GM10248 (cell line): Measurements from ENCODE around the gene DOLK.

Experiments
- CTCF ChIA-PET: fragments of 300-600 bp; sonication (Branson Sonifier 250); formaldehyde crosslinking; extraction: SDS; loops from one replicate; lab custom pipeline; 2021; ENCODE audit warnings: antibody characterized with exemption; lab: Yijun Ruan, JAX
- POLR2A ChIA-PET: fragments of 350-650 bp; sonication (Branson Sonifier 250); formaldehyde crosslinking; extraction: SDS; loops from one replicate; lab custom pipeline; 2020; ENCODE audit warnings: antibody characterized with exemption; lab: Yijun Ruan, JAX
- DNase-seq: peaks from one replicate; pipeline ENCODE4 v3.0.0; 2012; ENCODE audit errors: extremely low spot score
- CTCF ChIP-seq: IDR thresholded peaks from 2 replicates; pipeline ENCODE4 v1.5.1; 2012; ENCODE audit warnings: mild to moderate bottlenecking, low read depth; ENCODE audit errors: extremely low read depth, missing control alignments, control extremely low read depth

The DOLK gene

GRCh38 chr9:128933731-128934130, 13.7 kb downstream of the DOLK start:
- ChIA-PET CTCF (interaction anchor here (1.2 to 1.4 kb wide), 2 partner anchors 9 to 23 kb away, joined by 3 to 5 read pairs; no protein-coding TSS in a partner anchor), POLR2A (no interaction called here)
- TF ChIP-seq CTCF, result no peak
- no peak for DNase-seq

GRCh38 chr9:128929560-128929959, 17.8 kb downstream of the DOLK start:
- ChIA-PET CTCF (interaction anchor here (1.0 to 5.2 kb wide), 14 partner anchors 8 to 245 kb away, joined by 3 to 67 read pairs (median 6); partner anchors contain the start of genes DOLK, ENDOG, NUP188 and PHYHD1), POLR2A (no interaction called here)
- DNase-seq, result no peak
- TF ChIP-seq CTCF, result no peak

- no peak for TF ChIP-seq CTCF
- POLR2A ChIA-PET, result no interaction called here
- CTCF ChIA-PET, result interaction anchor here (0.7 to 5.2 kb wide), 48 partner anchors 9 to 633 kb away, joined by 3 to 67 read pairs (median 4); partner anchors contain the start of genes DOLK, DOLPP1, ENDOG and NUP188
- no peak for DNase-seq
Observed at GRCh38 chr9:128928624-128929023, 18.8 kb downstream of the DOLK start.

GRCh38 chr9:128927731-128928411, 19.5 kb downstream of the DOLK start:
- CTCF ChIA-PET, result interaction anchor here (0.6 to 5.2 kb wide), 49 partner anchors 8 to 633 kb away, joined by 3 to 67 read pairs (median 4); partner anchors contain the start of genes DOLK, DOLPP1, ENDOG and NUP188
- peak; percentile 79 for DNase-seq
- peak; percentile 93 for TF ChIP-seq CTCF
- POLR2A ChIA-PET, result no interaction called here

GRCh38 chr9:128923493-128923883, 23.9 kb downstream of the DOLK start:
- POLR2A ChIA-PET, result no interaction called here
- TF ChIP-seq CTCF, result no peak
- CTCF ChIA-PET, result interaction anchor here (1.4 to 2.0 kb wide), 3 partner anchors 14 to 485 kb away, joined by 3 to 12 read pairs (median 3); no protein-coding TSS in a partner anchor

GRCh38 chr9:128921881-128922763, 25.3 kb downstream of the DOLK start:
- POLR2A ChIA-PET, result no interaction called here
- TF ChIP-seq CTCF, result no peak
- CTCF ChIA-PET, result interaction anchor here (1.0 to 2.0 kb wide), 3 partner anchors 58 to 104 kb away, joined by 3 to 12 read pairs (median 3); partner anchors contain the start of gene ENDOG
- peak; percentile 58 for DNase-seq

More at GRCh38 chr9:128923493-128923883, 23.9 kb downstream of the DOLK start:
- DNase-seq, result no peak
